Activated T-cell treated with anti-CD3 and anti-CD28 coated beads, Interleukin-2, amount 50 U/mL, for 72 hours (primary cell): Measurements from ENCODE around the gene LMBRD1. TPM values are rescaled to one million over a fixed set of nuclear protein-coding genes. Genes with fewer than 3 reads are reported as not detected.
"Not testable (repeated sequence)": the region's sequence is repeated elsewhere in the genome, so short reads cannot be mapped to it uniquely, and the experiment has no call there.

Experiments
- ATAC-seq, 2 donors: fragments of 150-1000 bp; cut with Tn5 transposase; replicated peaks in 1 of 2; 2 replicates each; pipeline ENCODE4 v1.10.0; 2021; ENCODE audit warnings: moderate library complexity in 2 of 2, mild to moderate bottlenecking in 1 of 2
- DNase-seq, 2 donors: peaks; one replicate each; pipeline ENCODE4 v3.0.0; 2021 to 2022; ENCODE audit warnings: mixed read lengths in 1 of 2
- H3K27ac Mint-ChIP-seq: one replicate; pipeline ENCODE4 v1.8.0; 2022; ENCODE audit warnings: mild to moderate bottlenecking, moderate library complexity, mixed read lengths
- H3K27me3 Mint-ChIP-seq: one replicate; pipeline ENCODE4 v1.8.0; 2022; ENCODE audit warnings: low read depth, mixed read lengths
- H3K36me3 Mint-ChIP-seq, 2 donors: one replicate each; pipeline ENCODE4 v1.8.0; 2022; ENCODE audit warnings: mixed read lengths in 2 of 2, mild to moderate bottlenecking in 1 of 2; ENCODE audit not compliant: insufficient read depth in 2 of 2
- H3K4me1 Mint-ChIP-seq: one replicate; pipeline ENCODE4 v1.8.0; 2022; ENCODE audit warnings: low read depth, mixed read lengths
- H3K4me3 Mint-ChIP-seq, 2 donors: one replicate each; pipeline ENCODE4 v1.8.0; 2022; ENCODE audit warnings: mild to moderate bottlenecking in 2 of 2, mixed read lengths in 2 of 2, moderate library complexity in 2 of 2
- H3K9me3 Mint-ChIP-seq, 2 donors: one replicate each; pipeline ENCODE4 v1.8.0; 2022; ENCODE audit warnings: mixed read lengths in 2 of 2
- total RNA-seq, 2 donors: library from RNA; stranded (reverse); gene quantifications; one replicate each; pipeline ENCODE4 v1.2.3, GENCODE V29; 2022

The LMBRD1 gene
- total RNA-seq, 2 donors from 2014 or later, result 24.5 to 24.8 TPM

GRCh38 chr6:69790629-69791028 lies 6.2 kb downstream of the LMBRD1 start:
- H3K9me3 Mint-ChIP-seq, result no peaks in the 10 kb centered on the region
- ATAC-seq (no peak), DNase-seq (no peak)
- peaks cover 49% of the 10 kb centered on the region for H3K4me1 Mint-ChIP-seq
- no peak overlapping the region for H3K4me3 Mint-ChIP-seq
- H3K27me3 Mint-ChIP-seq, result no peaks in the 10 kb centered on the region
- H3K36me3 Mint-ChIP-seq, result peaks cover 0 to 12% of the 10 kb centered on the region in 2 donors
- no peak overlapping the region for H3K27ac Mint-ChIP-seq

- ATAC-seq, result no peak
- Mint-ChIP-seq H3K27me3 (no peaks in the 10 kb centered on the region), H3K36me3 (peaks cover 0 to 15% of the 10 kb centered on the region in 2 donors), H3K27ac (no peak overlapping the region), H3K4me3 (no peak overlapping the region), H3K4me1 (peaks cover 49% of the 10 kb centered on the region), H3K9me3 (no peaks in the 10 kb centered on the region)
- DNase-seq, result no peak
Observed at GRCh38 chr6:69789578-69789977, 7.2 kb downstream of the LMBRD1 start.

GRCh38 chr6:69787436-69787835 lies 9.4 kb downstream of the LMBRD1 start:
- H3K4me3 Mint-ChIP-seq, H3K9me3 Mint-ChIP-seq, H3K27ac Mint-ChIP-seq, H3K27me3 Mint-ChIP-seq, ATAC-seq, DNase-seq: not testable (repeated sequence)
- Mint-ChIP-seq H3K36me3 (peaks cover 0 to 16% of the 10 kb centered on the region in 2 donors), H3K4me1 (peaks cover 56% of the 10 kb centered on the region)

DNA sequence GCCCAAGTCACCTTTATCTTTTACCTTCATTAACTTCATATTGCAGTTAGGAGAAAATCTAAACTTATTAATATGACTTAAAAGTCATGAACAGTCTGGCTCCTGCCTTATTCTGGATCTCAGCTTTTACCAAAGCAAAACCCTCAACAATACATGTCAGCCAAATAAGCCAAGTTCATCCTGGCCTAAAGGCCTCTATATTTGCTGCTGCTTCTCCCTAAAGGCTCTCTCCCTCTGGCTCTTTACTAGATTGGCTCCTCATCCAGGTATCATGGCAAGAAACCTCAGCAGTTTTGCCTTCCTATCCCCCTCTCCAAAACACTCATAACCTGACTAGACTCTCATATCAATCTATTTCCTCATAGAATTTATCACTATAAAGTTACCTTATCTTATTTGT lies 11.1 kb downstream of the LMBRD1 start:
- peaks cover 49% of the 10 kb centered on the region for H3K4me1 Mint-ChIP-seq
- peaks cover 0 to 17% of the 10 kb centered on the region in 2 donors for H3K36me3 Mint-ChIP-seq
- ATAC-seq, result no peak
- H3K4me3 Mint-ChIP-seq, result peak overlapping the region in 1 of 2 donors; percentile 9
- H3K27ac Mint-ChIP-seq, result peak overlapping the region; percentile 8
- no peak for DNase-seq
- no peaks in the 10 kb centered on the region for H3K27me3 Mint-ChIP-seq
- no peaks in the 10 kb centered on the region for H3K9me3 Mint-ChIP-seq

- no peak for ATAC-seq
- H3K36me3 Mint-ChIP-seq, result peaks cover 2 to 17% of the 10 kb centered on the region in 2 donors
- H3K27ac Mint-ChIP-seq, result no peak overlapping the region
- H3K4me1 Mint-ChIP-seq, result peaks cover 48% of the 10 kb centered on the region
- DNase-seq, result no peak
- peak overlapping the region in 1 of 2 donors; percentile 9 for H3K4me3 Mint-ChIP-seq
- H3K9me3 Mint-ChIP-seq, result no peaks in the 10 kb centered on the region
- H3K27me3 Mint-ChIP-seq, result no peaks in the 10 kb centered on the region
Observed at GRCh38 chr6:69784595-69785377, 12.0 kb downstream of the LMBRD1 start.

DNA sequence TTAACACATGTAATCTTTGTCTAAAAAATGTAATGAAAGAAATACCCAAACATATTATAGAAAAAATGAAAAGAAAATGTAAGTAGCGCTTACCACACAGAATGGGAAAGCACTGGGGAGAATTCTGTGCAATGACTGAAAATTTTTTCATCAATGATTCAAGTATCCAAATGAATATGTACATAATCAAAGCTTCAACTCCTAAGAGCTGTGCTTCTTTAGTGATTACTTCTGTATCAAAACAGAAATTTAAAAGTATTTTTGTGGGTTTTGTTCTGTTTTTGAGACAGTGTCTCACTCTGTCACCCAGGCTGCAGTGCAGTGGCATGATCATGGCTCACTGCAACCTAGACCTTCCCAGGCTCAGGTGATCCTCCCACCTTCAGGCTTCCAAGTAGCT lies 13.7 kb downstream of the LMBRD1 start:
- peak; percentile 61 to 77 for ATAC-seq
- peaks cover 2 to 11% of the 10 kb centered on the region in 2 donors for H3K36me3 Mint-ChIP-seq
- H3K9me3 Mint-ChIP-seq, result no peaks in the 10 kb centered on the region

DNA sequence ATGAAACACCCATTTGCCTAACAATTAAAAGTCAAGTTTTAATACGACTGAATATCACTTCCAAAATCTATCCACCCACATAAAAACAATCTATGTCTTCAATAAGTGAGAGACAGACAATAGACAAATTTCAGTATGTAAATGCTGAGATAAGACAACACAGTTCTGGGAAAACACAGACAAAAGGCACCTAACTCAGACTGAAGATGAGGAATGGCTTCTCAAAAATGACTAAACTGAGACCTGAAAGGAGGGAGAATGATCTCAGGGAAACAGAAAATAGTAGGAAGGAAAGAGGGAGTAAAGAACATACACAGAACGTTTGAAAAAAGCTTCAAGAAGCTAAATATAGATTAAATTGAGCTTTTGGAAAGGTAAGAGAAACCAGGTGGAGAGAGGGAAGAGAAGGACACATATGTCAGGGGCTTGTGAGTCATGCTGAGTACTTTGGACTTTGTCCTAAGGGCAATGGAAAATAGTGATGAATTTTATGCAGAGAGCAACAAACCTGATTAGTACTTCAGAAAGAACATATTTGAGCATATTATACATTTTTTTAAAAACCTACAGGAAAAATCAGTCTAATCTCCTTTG lies 16.1 kb downstream of the LMBRD1 start:
- Mint-ChIP-seq H3K27me3 (no peaks in the 10 kb centered on the region), H3K9me3 (no peaks in the 10 kb centered on the region), H3K4me1 (peaks cover 41% of the 10 kb centered on the region), H3K4me3 (no peak overlapping the region), H3K36me3 (peaks cover 2 to 11% of the 10 kb centered on the region in 2 donors), H3K27ac (peak overlapping the region; percentile 34)
- ATAC-seq, result no peak
- DNase-seq, result no peak

More for the DNA sequence above, 13.7 kb downstream of the LMBRD1 start:
- no peak for DNase-seq
- Mint-ChIP-seq H3K27me3 (no peaks in the 10 kb centered on the region), H3K27ac (peak overlapping the region; percentile 24), H3K4me3 (no peak overlapping the region), H3K4me1 (peaks cover 47% of the 10 kb centered on the region)

DNA sequence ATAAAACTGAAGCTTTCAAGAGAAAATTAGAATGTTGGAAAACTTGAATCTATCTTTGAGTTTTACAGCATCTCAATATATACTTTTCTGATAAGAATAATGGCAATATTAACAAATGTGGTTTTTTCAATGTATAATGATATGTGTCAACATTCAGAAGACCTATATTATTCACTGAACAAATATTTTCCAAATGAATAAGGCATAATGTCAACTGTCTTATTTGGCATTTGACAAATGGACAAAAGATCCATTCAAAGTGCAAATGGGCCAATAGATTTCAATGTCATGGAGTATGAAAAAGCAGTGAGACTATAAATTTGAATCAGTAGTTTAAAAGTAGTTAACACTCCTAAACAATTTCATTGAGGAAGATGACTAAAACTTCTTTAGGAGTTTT lies 20.9 kb downstream of the LMBRD1 start:
- Mint-ChIP-seq H3K27ac (no peak overlapping the region), H3K36me3 (peaks cover 11 to 23% of the 10 kb centered on the region in 2 donors), H3K4me3 (no peak overlapping the region), H3K27me3 (no peaks in the 10 kb centered on the region), H3K9me3 (peaks cover 0 to 3% of the 10 kb centered on the region in 2 donors), H3K4me1 (peaks cover 43% of the 10 kb centered on the region)
- ATAC-seq (no peak), DNase-seq (no peak)

- DNase-seq (no peak), ATAC-seq (no peak)
- Mint-ChIP-seq H3K27me3 (no peaks in the 10 kb centered on the region), H3K4me1 (peaks cover 39% of the 10 kb centered on the region), H3K36me3 (peaks cover 11 to 27% of the 10 kb centered on the region in 2 donors), H3K4me3 (no peak overlapping the region), H3K9me3 (peaks cover 0 to 3% of the 10 kb centered on the region in 2 donors), H3K27ac (no peak overlapping the region)
Observed at GRCh38 chr6:69775585-69775849, 21.3 kb downstream of the LMBRD1 start.

DNA sequence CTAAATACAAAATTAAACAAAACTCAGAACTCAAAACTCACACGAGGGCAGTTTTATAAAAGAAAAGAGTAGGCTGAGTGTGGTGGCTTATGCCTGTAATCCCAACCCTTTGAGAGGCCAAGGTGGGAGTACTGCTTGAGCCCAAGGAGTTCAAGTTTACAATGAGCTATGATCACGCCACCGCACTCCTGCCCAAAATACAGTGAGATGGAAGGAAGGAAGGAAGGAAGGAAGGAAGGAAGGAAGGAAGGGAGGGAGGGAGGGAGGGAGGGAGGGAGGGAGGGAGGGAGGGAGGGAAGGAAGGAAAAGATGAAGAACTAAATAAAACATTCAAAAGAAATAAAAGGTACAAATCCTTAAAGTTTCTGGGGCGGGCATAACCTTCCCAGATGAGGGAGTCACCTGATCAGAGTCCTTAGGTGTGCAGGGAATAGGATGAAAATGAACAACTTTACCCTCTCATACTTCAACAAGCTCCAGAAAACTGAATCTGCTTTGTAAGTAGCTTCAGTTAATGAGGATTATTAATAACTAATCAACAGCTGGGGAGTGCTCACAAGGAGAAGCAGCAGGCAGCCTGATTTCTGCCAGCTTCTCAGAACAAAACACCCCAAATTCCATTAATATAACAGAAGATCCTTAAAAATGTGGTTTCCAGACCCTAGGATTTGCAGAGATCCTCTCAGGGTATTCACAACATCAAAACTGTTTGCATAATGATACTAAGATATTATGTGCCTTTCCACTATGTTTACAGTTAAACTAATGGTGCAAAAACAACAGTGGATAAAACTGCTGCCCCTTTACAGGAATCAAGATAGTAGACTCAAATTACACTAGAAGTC lies 21.8 kb downstream of the LMBRD1 start:
- peaks cover 34% of the 10 kb centered on the region for H3K4me1 Mint-ChIP-seq
- no peak for DNase-seq
- peaks cover 11 to 31% of the 10 kb centered on the region in 2 donors for H3K36me3 Mint-ChIP-seq
- ATAC-seq, result no peak
- H3K27ac Mint-ChIP-seq, result no peak overlapping the region
- no peak overlapping the region for H3K4me3 Mint-ChIP-seq
- H3K9me3 Mint-ChIP-seq, result peaks cover 1 to 3% of the 10 kb centered on the region in 2 donors
- H3K27me3 Mint-ChIP-seq, result no peaks in the 10 kb centered on the region

DNA sequence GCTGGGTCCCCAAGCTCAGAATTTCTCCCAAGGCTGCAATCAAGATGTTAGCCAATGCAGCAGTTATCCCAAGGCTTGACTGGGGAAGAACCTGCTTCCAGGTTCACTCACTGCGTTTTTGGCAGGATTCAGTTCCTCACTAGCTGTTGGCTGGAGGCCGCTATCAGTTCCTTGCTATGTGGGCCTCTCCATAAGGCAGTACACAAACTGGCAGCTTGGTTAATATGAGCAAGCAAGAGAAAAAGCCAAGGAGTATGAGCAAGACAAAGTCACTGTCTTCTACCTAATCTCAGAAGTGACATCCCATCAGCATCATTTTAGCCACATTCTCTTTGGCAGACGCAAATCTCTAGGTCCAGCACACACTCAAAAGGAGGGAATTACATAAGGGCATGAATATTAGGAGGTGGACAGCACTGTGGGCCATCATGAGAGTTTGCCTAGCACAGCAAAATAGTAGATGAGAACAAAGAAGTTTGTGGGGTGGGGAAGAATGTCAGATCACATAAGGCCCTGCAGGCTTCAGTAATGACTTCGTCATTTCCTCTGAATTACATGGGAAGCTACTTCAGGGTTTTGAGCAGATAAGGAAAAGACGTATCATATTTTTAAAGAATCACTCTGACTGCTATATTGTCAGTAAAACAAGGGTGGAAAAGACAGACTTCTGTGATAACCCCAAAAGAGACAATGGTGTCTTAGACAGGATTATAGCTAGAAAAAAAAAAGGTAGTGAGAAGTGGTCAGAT lies 25.5 kb downstream of the LMBRD1 start:
- H3K4me1 Mint-ChIP-seq, result peaks cover 39% of the 10 kb centered on the region
- peaks cover 12 to 36% of the 10 kb centered on the region in 2 donors for H3K36me3 Mint-ChIP-seq
- H3K27me3 Mint-ChIP-seq, result no peaks in the 10 kb centered on the region
- peaks cover 1 to 3% of the 10 kb centered on the region in 2 donors for H3K9me3 Mint-ChIP-seq
- H3K4me3 Mint-ChIP-seq, result peak overlapping the region; percentile 27 to 36
- ATAC-seq (peak; percentile 59 to 82), DNase-seq (no peak)
- H3K27ac Mint-ChIP-seq, result peak overlapping the region; percentile 43

- DNase-seq (no peak), ATAC-seq (no peak)
- Mint-ChIP-seq H3K9me3 (peaks cover 0 to 1% of the 10 kb centered on the region in 2 donors), H3K27me3 (no peaks in the 10 kb centered on the region), H3K27ac (no peak overlapping the region), H3K4me1 (peaks cover 31% of the 10 kb centered on the region), H3K36me3 (peaks cover 8 to 32% of the 10 kb centered on the region in 2 donors), H3K4me3 (no peak overlapping the region)
Observed at GRCh38 chr6:69768664-69769063, 28.1 kb downstream of the LMBRD1 start.
